HG03354 (cell line): ENCODE results near the gene ATP2B2.

Source experiments
- ATAC-seq: cut with Tn5 transposase; IDR thresholded peaks from one replicate; pipeline ENCODE4 v1.9.1; 2021; ENCODE audit warnings: mild to moderate bottlenecking; ENCODE audit not compliant: unreplicated experiment, poor library complexity, severe bottlenecking

ATP2B2 gene

DNA sequence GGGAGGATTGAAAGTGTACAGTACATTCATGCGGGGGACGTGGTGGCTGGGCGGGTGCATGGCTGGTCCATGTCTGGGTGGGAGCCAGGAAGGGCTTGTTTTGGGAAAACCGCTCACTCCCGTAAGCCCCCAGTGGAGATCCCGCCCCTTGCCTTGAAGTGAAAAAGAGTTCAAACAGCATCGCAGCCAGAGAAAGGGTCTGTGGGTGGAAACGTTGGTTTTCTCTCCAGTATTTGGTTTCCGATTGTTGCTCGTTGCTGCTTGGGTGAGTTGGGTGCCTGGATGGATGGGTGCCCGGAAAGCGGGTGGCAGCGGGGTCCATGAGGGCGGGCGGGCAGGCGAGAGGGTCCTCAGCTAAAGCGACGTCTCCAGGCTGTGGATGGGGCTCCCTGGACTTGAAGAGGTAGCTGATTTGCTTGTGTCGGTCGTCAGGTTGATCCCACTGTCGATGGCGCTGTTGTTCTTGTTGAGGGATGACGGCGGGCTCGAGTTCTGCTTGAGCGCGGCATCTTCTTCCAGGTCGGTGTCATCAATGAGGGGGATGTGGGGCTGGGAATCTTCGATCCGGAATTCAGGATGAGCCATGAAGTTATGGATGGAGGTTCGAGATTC is 176.8 kb downstream of the ATP2B2 start:
- no peak for ATAC-seq

DNA sequence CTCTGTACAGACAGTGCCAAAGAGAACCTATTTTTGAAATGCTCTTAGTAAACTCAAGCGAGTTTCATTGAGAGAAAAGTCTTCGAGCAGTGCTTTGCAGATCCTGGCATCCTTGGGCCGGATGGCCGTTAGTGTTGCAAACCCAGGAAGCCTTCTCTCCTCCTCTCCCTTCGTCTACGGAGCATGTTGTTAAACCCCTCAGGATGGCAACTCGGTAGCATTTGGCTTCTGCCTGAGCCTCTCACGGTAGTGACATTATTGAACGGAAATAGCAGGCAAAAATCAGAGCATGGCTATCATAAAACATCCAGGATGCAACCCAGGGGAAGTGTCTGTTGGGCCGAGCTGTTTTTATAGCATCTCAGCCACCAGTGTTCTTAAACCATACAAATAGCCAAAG is 177.8 kb downstream of the ATP2B2 start:
- no peak for ATAC-seq

DNA sequence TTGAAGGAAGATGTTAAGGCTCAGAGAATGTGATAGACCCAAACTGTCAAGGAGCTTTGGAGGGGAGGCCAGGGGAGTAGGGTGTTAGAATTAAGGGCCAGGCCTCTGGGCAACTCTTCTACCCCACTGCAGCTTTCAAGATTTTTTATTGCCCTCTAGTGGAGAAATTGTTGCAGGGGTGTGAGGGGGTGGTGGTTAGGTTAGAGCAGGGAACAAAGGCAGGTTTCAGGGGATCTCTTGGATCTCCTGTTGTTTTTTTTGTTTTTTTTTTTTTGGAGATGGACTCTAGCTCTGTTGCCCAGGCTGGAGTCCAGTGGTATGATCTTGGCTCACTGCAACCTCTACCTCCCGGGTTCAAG is 183.1 kb downstream of the ATP2B2 start:
- no peak for ATAC-seq

GRCh38 chr3:10321630-10322351 is 183.6 kb downstream of the ATP2B2 start:
- no peak for ATAC-seq

DNA sequence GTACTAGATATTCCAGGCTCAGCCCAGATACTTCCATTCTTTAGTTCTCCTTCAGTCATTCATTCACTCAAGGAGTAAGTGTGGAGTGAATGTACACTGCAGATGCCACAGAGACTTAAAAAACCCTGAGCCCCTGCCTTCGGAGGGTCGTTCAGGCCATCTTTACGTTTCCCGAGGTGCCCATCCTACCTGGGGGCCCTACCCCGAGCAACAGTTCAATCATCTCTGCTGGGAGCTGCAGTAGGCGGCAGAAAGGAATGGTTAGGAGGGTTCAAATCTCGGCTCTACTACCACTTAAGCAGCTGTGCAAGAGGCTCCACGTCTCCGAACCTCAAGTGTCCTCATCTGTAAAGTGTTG is 185.1 kb downstream of the ATP2B2 start:
- no peak for ATAC-seq

- no peak for ATAC-seq
These were observed 185.6 kb downstream of the ATP2B2 start for GRCh38 chr3:10319804-10320203.

DNA sequence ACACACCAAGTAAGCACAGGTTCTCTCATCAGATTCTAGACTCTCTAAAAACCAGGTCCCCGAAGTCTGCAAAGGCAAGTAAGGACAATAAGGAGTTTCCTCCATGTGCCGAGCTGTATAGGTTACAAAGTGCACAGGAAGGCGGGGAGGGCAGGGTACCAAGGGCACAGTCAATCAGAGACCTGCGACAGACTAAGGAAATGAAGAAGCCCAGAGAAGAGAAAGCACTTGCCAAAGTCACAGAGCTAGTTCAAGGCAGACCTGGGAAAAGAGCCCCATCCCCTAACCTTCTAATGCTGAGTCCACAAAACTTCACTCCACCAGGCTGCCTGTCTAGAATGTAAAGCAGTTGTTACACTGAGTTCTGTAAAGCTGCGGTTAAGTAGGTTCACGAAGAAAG is 186.1 kb downstream of the ATP2B2 start:
- ATAC-seq: no peak

DNA sequence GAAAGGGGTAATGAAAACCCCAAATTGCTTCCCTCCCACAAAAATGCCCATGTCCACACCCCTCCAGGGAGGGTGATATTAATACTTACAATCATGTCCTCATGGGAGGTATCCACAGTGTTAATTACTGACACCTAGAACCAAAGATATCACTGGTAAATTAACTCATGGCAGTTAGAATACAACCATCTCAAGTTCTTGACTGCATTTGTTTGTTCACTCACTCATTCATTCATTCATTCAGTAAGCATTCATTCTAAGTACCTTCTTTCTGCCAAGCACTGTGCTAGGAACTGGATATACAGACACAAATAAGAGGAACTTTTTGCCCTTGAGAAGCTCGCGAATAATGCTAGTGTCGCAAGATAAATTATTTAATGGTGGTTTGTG is 187.4 kb downstream of the ATP2B2 start:
- no peak for ATAC-seq

- no peak for ATAC-seq
These were observed 187.9 kb downstream of the ATP2B2 start for GRCh38 chr3:10317311-10317960.

DNA sequence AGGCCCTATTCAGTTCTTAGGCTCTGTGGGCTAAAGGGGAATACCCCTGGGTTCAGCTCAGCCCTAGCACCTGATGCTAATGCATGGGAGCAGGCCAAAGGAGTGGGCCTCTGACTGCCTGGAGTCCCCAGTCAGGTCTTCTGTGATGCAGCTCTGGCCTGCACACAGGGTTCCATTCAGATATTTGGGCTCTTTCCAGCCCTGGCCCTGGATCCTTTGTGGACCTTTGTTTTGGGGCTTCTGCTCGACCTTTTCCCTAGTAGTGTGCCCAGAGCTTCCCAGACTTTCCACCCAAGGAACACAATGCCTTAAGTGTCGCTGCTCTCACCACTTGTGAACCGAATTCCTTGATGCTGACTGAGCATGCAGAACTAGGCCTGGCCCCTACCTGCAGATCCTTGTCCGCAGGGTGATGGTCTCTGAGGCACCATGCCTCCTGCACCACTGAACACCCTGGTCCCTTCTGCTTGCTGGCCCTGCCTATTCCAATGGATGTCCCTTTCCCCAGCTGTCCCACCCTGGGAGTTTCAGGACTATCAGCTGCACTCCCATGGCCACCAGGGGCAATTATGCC is 189.5 kb downstream of the ATP2B2 start:
- no peak for ATAC-seq

DNA sequence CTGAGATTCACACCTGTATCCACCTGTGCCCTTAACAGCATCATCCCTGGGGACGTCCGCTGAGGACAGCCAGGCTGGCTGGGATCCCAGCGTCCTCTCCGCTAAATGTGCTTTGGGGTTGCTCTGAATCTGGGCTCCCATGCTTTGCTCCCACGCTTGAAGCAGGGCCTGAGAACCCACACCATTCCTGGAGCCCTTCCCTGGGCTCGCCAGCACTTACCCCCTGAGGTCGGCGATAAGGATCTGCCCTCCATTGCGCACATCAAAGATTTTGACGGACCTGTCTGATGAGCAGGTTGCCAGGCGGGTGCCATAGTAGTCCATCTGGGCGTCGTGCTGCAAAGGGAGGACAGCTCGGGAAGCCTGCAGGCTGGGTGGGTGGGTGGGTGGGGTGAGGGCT is 190.3 kb downstream of the ATP2B2 start:
- ATAC-seq: no peak

DNA sequence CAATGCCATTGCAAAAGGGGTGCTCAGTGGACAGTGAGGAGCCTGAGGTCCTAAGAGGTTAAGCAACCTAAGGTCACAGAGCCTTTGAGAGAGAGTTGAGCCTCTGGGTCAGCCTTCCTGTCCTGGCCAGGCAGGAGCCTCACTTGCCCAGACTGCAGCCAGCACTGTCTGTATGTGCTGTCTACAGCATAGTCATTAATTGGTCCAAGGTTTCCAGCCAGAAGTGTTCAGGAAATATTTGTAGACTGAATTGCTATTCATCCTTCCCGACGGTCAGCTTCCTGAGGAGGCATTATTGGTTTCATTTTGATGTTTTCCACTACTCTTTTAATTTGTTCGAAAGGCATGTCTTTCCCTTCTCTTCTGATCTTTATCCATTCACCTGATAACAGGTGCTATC is 192.5 kb downstream of the ATP2B2 start:
- ATAC-seq: no peak

- no peak for ATAC-seq
These were observed 193.0 kb downstream of the ATP2B2 start for GRCh38 chr3:10312391-10312790.

- ATAC-seq: no peak
These were observed 193.7 kb downstream of the ATP2B2 start for GRCh38 chr3:10311710-10312109.

DNA sequence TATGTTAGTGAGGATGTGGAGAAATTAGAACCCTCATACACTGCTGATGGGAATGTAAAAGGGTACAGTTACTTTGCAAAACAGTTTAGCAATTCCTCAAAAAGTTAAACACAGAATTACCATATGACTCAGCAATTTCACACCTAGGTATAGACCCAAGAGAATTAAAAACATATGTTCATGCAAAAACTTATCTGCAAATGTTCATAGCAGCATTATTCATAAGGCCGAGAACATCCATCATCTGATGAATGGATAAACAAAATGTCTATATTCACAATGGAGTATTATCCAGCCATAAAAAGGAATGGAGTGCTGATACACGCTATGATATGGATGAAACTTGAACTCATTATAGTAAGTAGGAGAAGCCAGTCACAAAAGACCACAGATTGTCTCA is 194.8 kb downstream of the ATP2B2 start:
- no peak for ATAC-seq

DNA sequence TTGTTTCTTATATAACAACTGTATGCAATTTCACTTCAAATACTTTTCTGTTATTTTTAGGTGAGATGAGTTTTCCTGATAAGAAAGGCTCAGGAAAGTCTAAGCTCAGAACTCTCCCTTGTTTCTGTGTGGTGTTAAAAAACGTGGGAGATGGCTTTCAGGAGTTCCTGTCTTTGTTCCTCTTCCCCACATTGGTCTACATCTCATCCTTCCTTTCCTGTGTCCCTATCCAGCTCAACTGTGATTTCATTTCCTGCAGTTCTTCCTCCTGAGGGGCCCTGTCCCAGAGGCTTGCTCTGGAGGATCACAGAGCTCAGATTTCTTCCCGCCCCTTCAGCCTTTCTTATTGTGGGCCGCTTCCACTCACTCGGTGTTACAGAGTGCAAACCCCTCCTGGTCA is 195.7 kb downstream of the ATP2B2 start:
- ATAC-seq: no peak

DNA sequence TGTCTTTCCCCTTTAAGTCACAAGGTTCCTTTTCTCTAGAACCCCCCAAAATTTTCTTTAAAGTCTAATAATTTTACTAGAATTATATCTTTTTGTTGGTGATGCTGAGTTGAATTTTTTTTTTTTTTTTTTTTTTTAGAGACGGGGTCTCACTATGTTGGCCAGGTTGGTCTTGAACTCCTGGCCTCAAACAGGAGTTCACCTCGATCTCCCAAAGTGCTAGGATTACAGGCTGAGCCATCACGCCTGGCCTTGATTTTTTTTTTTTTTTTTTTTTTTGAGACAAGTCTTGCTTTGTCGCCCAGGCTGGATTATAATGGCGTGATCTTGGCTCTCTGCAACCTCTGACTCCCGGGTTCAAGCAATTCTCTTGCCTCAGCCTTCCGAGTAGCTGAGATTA is 196.7 kb downstream of the ATP2B2 start:
- no peak for ATAC-seq

DNA sequence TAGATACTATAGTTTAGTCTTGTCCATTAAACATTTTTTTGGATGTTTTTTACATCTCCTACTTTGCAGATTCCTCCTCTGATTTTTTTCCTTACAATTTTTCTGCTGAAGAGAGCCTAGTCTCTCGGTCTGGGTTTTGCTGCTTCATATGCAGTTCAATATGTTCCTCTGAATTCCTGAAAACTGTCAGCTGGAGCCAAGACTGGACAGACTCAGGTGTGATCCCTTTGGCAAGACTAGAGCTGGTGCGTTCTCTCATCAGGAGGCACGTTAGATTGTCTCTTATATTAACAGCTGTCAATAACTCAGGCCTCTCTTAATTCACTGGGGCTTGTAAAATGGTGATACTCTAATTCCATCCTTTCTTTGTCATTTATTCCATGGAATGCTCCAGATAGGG is 199.2 kb downstream of the ATP2B2 start:
- ATAC-seq: no peak

DNA sequence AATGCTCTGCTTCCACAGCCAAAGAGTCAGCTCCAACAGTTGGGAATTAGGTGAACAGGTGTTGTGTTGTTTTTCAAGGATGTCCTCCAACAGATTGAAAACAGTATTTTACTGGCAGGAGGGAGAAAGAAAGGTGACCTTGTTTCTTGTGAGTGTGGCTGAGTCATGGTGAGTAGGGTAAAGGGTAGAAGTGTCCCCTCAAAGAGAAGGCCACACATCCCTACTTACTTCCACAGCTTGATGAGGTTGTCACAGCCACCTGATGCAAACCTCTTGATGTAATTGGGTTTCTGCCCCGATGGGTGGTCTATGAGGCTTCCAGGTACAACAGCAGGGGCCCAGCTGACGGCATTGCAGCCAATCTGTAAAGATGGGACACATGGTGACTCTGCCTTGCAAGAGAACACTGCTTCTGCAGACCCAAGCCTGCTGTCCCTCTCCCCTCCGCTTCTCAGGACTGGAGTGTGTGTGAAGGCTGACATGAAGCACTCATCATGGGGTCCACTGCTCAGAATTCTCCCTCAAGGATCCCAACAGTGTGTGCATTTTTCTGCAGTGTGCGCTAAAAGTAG is 200.0 kb downstream of the ATP2B2 start:
- ATAC-seq: no peak

DNA sequence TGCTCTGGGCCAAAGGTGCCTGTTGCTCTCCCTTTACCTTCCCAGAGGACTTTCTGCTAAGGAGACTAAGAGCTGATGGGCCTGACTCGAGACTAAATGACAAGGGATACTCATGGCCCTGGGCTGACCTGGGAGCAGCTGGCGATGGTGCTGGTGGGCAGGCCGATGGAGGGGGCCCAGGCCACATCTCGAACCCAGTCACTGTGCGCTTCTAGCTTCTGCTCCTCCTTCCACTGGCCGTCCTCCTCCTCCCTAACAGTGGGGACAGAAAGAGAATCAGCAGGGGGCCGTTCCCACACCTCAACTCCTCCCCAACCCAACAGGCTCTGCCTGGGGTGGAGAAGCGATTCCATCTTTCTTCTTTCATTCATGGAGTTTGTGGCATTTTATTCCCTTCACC is 200.5 kb downstream of the ATP2B2 start:
- no peak for ATAC-seq

DNA sequence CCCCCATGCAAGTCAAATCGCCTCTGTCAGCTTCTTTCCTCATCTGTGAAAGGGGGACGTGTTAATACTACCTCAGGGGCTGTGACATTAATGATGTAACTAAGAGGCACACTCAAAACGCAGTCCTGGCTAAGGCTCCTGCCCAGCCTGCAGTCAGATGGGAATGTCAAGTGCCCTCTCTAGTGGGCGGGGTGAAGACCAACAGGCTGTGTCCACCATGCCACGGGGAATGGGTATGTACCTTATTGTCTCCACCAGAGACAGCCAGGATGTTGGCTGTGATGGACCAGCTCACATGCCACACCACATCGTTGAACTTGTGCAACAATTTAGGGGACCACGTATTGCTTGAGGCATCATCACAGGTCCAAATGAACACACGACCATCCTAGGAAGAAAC is 201.6 kb downstream of the ATP2B2 start:
- no peak for ATAC-seq
